ENCODE data around the gene MAP2K5. TPM values are rescaled to one million over a fixed set of nuclear protein-coding genes. Genes with fewer than 3 reads are reported as not detected.

MAP2K5 gene
- total RNA-seq, 1 experiment from 2014 or later = 15.0 TPM

GRCh38 chr15:67512140-67512539 is 30.4 kb upstream of the MAP2K5 start:
- no peaks in the 10 kb centered on the region for H3K23me2 ChIP-seq (ENCODE audit: insufficient read length, low read depth, low read length, poor library complexity, severe bottlenecking)
- H4K5ac ChIP-seq (ENCODE audit: insufficient read length, low read depth, low read length) = no peak overlapping the region
- no peaks in the 10 kb centered on the region; the same call in 1 of the 2 replicates for H3K4me1 ChIP-seq (ENCODE audit: insufficient read depth, low read length)
- H3K9ac ChIP-seq (ENCODE audit: extremely low read depth, insufficient read length, low read length) = no peak overlapping the region
- H3K9me3 ChIP-seq (ENCODE audit: control insufficient read depth, low read depth, low read length) = no peaks in the 10 kb centered on the region
- H3K56ac ChIP-seq (ENCODE audit: insufficient read length, low read depth, low read length) = no peak overlapping the region
- Mint-ChIP-seq H3K4me3 (no peak overlapping the region), H3K36me3 (ENCODE audit: insufficient read depth in 1 of 3, low read depth in 3 of 3) (peaks cover 0 to 14% (median 0%) of the 10 kb centered on the region in 3 experiments; a peak in 2 of 7 replicates), H3K4me1 (no peaks in the 10 kb centered on the region), H3K27ac (no peak overlapping the region), H3K9me3 (no peaks in the 10 kb centered on the region), H3K27me3 (ENCODE audit: low read depth) (no peaks in the 10 kb centered on the region)
- no peak overlapping the region for H3K18ac ChIP-seq (ENCODE audit: insufficient read length, low read depth, low read length)
- no peaks in the 10 kb centered on the region for H3K27me3 ChIP-seq (ENCODE audit: insufficient read depth, low read length)
- H2AFZ ChIP-seq (ENCODE audit: low read length) = no peak overlapping the region
- no peak overlapping the region for H4K91ac ChIP-seq (ENCODE audit: insufficient read length, low read depth, low read length)
- no peak overlapping the region for H2BK12ac ChIP-seq (ENCODE audit: insufficient read length, low read depth, low read length)
- no peak overlapping the region for H3K4ac ChIP-seq (ENCODE audit: low read depth, low read length)
- no peak overlapping the region for H2BK15ac ChIP-seq (ENCODE audit: low read depth, low read length)
- H3K4me2 ChIP-seq (ENCODE audit: insufficient read depth, insufficient read length, low read length) = no peak overlapping the region
- no peak overlapping the region for H3K23ac ChIP-seq (ENCODE audit: insufficient read length, low read depth, low read length)
- H4K20me1 ChIP-seq (ENCODE audit: control insufficient read depth, insufficient read depth, insufficient read length) = no peaks in the 10 kb centered on the region
- H3K79me2 ChIP-seq (ENCODE audit: insufficient read depth, low read length) = no peaks in the 10 kb centered on the region
- DNase-seq = no peak
- no peak overlapping the region for H3T11ph ChIP-seq (ENCODE audit: low read length)
- H2AK5ac ChIP-seq (ENCODE audit: insufficient read length, low read length) = no peak overlapping the region
- no peaks in the 10 kb centered on the region for H3K79me1 ChIP-seq (ENCODE audit: insufficient read depth, low read depth, low read length, poor library complexity, severe bottlenecking)
- no peak overlapping the region for H2BK20ac ChIP-seq (ENCODE audit: low read depth, low read length, poor library complexity, severe bottlenecking)
- no peak overlapping the region for H2BK5ac ChIP-seq (ENCODE audit: insufficient read length, low read length)
- no peak overlapping the region for H3K27ac ChIP-seq (ENCODE audit: insufficient read length, low read depth, low read length)
- TF ChIP-seq, protein P1, sequence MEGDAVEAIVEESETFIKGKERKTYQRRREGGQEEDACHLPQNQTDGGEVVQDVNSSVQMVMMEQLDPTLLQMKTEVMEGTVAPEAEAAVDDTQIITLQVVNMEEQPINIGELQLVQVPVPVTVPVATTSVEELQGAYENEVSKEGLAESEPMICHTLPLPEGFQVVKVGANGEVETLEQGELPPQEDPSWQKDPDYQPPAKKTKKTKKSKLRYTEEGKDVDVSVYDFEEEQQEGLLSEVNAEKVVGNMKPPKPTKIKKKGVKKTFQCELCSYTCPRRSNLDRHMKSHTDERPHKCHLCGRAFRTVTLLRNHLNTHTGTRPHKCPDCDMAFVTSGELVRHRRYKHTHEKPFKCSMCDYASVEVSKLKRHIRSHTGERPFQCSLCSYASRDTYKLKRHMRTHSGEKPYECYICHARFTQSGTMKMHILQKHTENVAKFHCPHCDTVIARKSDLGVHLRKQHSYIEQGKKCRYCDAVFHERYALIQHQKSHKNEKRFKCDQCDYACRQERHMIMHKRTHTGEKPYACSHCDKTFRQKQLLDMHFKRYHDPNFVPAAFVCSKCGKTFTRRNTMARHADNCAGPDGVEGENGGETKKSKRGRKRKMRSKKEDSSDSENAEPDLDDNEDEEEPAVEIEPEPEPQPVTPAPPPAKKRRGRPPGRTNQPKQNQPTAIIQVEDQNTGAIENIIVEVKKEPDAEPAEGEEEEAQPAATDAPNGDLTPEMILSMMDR (conservative IDR thresholded peaks at IDR 0.05) = no peak
- no CpG with 5 or more reads among the region's 3 CpGs for WGBS (ENCODE audit: extremely low coverage, insufficient read length, low lambda C conversion rate)
- no peak overlapping the region for H3K14ac ChIP-seq (ENCODE audit: insufficient read depth, low read length)
- no peak overlapping the region for H4K8ac ChIP-seq (replicated peaks; ENCODE audit: insufficient read length, low read depth, low read length)
- no peak overlapping the region for H2BK120ac ChIP-seq (ENCODE audit: low read depth, low read length, poor library complexity, severe bottlenecking)
